HFF-Myc (cell line): ENCODE data around the gene LRRC4C.

Source experiments
- DNase-seq: peaks from one replicate; pipeline ENCODE4 v3.0.0-alpha.2; 2011; ENCODE audit warnings: low read depth; ENCODE audit errors: extremely low read depth
- H3K4me3 ChIP-seq: replicated peaks from 2 replicates; pipeline ENCODE4 v1.5.1; 2011; ENCODE audit warnings: low read depth, mild to moderate bottlenecking, control low read depth, low read length
- CTCF ChIP-seq: IDR thresholded peaks from 2 replicates; pipeline ENCODE4 v1.5.1; 2012; ENCODE audit warnings: mild to moderate bottlenecking, low read depth, low read length, control low read depth; ENCODE audit errors: missing control alignments

LRRC4C gene

GRCh38 chr11:41459465-41460401 lies at the start of gene LRRC4C:
LRRC4C (minus strand) TSS chr11:41459652.
- TF ChIP-seq CTCF: no peak
- H3K4me3 ChIP-seq: no peak within 1 kb of the TSS
- no peak for DNase-seq

- DNase-seq: no peak
- H3K4me3 ChIP-seq: no peak overlapping the region
- TF ChIP-seq CTCF: no peak
These were observed 48.7 kb upstream of the LRRC4C start for GRCh38 chr11:41508121-41508520.

- DNase-seq: no peak
- no peak for TF ChIP-seq CTCF
- no peak overlapping the region for H3K4me3 ChIP-seq
These were observed 40.0 kb upstream of the LRRC4C start for GRCh38 chr11:41499429-41499828.

- no peak for DNase-seq
- H3K4me3 ChIP-seq: no peak overlapping the region
These were observed 39.3 kb upstream of the LRRC4C start for GRCh38 chr11:41498726-41499125.

GRCh38 chr11:41497974-41498373 lies 38.5 kb upstream of the LRRC4C start:
- no peak for TF ChIP-seq CTCF
- no peak for DNase-seq

More at GRCh38 chr11:41498726-41499125, 39.3 kb upstream of the LRRC4C start:
- TF ChIP-seq CTCF: no peak

GRCh38 chr11:41494716-41495115 lies 35.3 kb upstream of the LRRC4C start:
- no peak for TF ChIP-seq CTCF
- no peak for DNase-seq

More at GRCh38 chr11:41497974-41498373, 38.5 kb upstream of the LRRC4C start:
- no peak overlapping the region for H3K4me3 ChIP-seq

More at GRCh38 chr11:41494716-41495115, 35.3 kb upstream of the LRRC4C start:
- H3K4me3 ChIP-seq: no peak overlapping the region
